OCI-LY3 (cell line): ENCODE results near the gene RPL21.
A peak's percentile ranks its signal among the peaks of the same experiment; 100 is the strongest.

Source experiments
- H2AFZ ChIP-seq: fragments of 200-600, 300-600 bp; shearing (Covaris generic); 2 replicates; pipeline ENCODE4 v1.6.0; 2014; ENCODE audit warnings: antibody characterized with exemption, low read depth, low read length
- H3K27ac ChIP-seq: fragments of 200-600, 300-600 bp; sonication (generic); 2 replicates; pipeline ENCODE4 v1.5.1; 2014; ENCODE audit warnings: mild to moderate bottlenecking, low read length, moderate library complexity, mixed read lengths
- H3K27me3 ChIP-seq: fragments of 200-600, 300-600 bp; sonication (generic); 2 replicates; pipeline ENCODE4 v1.6.1; 2014; ENCODE audit warnings: low read depth, low read length, mixed read lengths
- H3K36me3 ChIP-seq: fragments of 200-600, 300-600 bp; sonication (generic); replicated peaks from 2 replicates; pipeline ENCODE3; 2014; ENCODE audit warnings: low read depth, low read length, mixed read lengths
- H3K4me1 ChIP-seq: fragments of 300-600, 200-600 bp; sonication (generic); 2 replicates; pipeline ENCODE4 v1.6.1; 2014; ENCODE audit warnings: low read length, mixed read lengths
- H3K4me2 ChIP-seq: fragments of 200-600, 300-600 bp; sonication (generic); 2 replicates; pipeline ENCODE4 v1.6.1; 2014; ENCODE audit warnings: low read length, mixed read lengths
- H3K4me3 ChIP-seq: fragments of 300-600, 200-600 bp; sonication (generic); 2 replicates; pipeline ENCODE4 v1.5.1; 2014; ENCODE audit warnings: antibody characterized with exemption, mild to moderate bottlenecking, low read length, moderate library complexity
- H3K79me2 ChIP-seq: fragments of 300-600, 200-600 bp; shearing (Covaris generic); 2 replicates; pipeline ENCODE4 v1.6.1; 2014; ENCODE audit warnings: mild to moderate bottlenecking, low read length, mixed read lengths
- H3K9ac ChIP-seq: fragments of 300-600, 200-600 bp; shearing (Covaris generic); 2 replicates; pipeline ENCODE4 v1.6.0; 2014; ENCODE audit warnings: mild to moderate bottlenecking, low read length, moderate library complexity
- H3K9me3 ChIP-seq: fragments of 200-600, 300-600 bp; shearing (Covaris generic); 2 replicates; pipeline ENCODE4 v1.6.1; 2014; ENCODE audit warnings: low read length, mixed read lengths; ENCODE audit not compliant: insufficient read depth
- H4K20me1 ChIP-seq: fragments of 200-600, 300-600 bp; sonication (generic); 2 replicates; pipeline ENCODE4 v1.6.1; 2016; ENCODE audit warnings: low read length, mixed read lengths; ENCODE audit not compliant: insufficient read depth
- EZH2phosphoT487 ChIP-seq: fragments of 200-600 bp; shearing (Covaris generic); IDR thresholded peaks from 2 replicates; pipeline ENCODE4 v1.6.1; 2018; ENCODE audit warnings: antibody characterized with exemption, mixed run types, low read depth
- TF ChIP-seq, protein P1 (sequence below): fragments of 200-600, 300-600 bp; sonication (generic); IDR thresholded peaks from 2 replicates; pipeline ENCODE4 v1.5.1; 2014; ENCODE audit warnings: antibody characterized with exemption, low read length, low read depth

Gene RPL21

GRCh38 chr13:27250833-27251165 lies 559 bp upstream of the RPL21 start:
- peak overlapping the region; percentile 57 for H2AFZ ChIP-seq
- peaks cover 63% of the 10 kb centered on the region for H3K79me2 ChIP-seq
- H3K4me1 ChIP-seq, result peaks cover 25% of the 10 kb centered on the region
- peak overlapping the region; percentile 96 for H3K9ac ChIP-seq
- peak overlapping the region; percentile 94 for H3K4me3 ChIP-seq
- peak overlapping the region; percentile 77 for H3K27ac ChIP-seq
- peak overlapping the region; percentile 98 for H3K4me2 ChIP-seq
- H3K36me3 ChIP-seq, result peaks cover 36% of the 10 kb centered on the region
- peaks cover 31% of the 10 kb centered on the region for H4K20me1 ChIP-seq
- H3K27me3 ChIP-seq, result no peaks in the 10 kb centered on the region
- TF ChIP-seq, protein P1, sequence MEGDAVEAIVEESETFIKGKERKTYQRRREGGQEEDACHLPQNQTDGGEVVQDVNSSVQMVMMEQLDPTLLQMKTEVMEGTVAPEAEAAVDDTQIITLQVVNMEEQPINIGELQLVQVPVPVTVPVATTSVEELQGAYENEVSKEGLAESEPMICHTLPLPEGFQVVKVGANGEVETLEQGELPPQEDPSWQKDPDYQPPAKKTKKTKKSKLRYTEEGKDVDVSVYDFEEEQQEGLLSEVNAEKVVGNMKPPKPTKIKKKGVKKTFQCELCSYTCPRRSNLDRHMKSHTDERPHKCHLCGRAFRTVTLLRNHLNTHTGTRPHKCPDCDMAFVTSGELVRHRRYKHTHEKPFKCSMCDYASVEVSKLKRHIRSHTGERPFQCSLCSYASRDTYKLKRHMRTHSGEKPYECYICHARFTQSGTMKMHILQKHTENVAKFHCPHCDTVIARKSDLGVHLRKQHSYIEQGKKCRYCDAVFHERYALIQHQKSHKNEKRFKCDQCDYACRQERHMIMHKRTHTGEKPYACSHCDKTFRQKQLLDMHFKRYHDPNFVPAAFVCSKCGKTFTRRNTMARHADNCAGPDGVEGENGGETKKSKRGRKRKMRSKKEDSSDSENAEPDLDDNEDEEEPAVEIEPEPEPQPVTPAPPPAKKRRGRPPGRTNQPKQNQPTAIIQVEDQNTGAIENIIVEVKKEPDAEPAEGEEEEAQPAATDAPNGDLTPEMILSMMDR, result no peak
- no peak for TF ChIP-seq EZH2phosphoT487
- H3K9me3 ChIP-seq, result no peaks in the 10 kb centered on the region

DNA sequence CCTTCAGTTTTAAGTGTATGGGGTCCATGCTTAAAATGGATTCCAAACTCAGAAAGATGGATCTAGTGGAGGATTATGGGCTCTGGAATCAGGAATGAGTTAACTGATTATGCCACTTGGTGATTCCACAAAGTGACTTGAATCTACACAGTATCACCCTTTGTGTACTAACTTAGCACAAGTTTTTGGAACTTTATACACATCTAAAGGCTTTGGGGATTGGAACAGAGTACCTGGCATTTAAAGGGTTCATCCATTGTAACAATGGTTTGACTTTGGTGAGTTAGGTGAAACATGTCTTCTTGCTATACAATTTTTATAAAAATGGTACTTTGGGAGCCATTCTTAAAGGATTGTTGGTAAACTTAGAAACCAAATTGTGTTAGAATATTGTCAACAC lies 1.1 kb downstream of the RPL21 start:
- Histone ChIP-seq H3K27me3 (no peaks in the 10 kb centered on the region), H3K4me3 (peak overlapping the region; percentile 94), H3K4me2 (peak overlapping the region; percentile 98), H4K20me1 (peaks cover 35% of the 10 kb centered on the region), H3K36me3 (peaks cover 47% of the 10 kb centered on the region), H2AFZ (no peak overlapping the region), H3K79me2 (peaks cover 77% of the 10 kb centered on the region), H3K9me3 (no peaks in the 10 kb centered on the region), H3K9ac (peak overlapping the region; percentile 96), H3K4me1 (peaks cover 29% of the 10 kb centered on the region), H3K27ac (peak overlapping the region; percentile 77)
- TF ChIP-seq EZH2phosphoT487, result no peak
- TF ChIP-seq, protein P1, result no peak

- H4K20me1 ChIP-seq, result peaks cover 69% of the 10 kb centered on the region
- no peaks in the 10 kb centered on the region for H3K27me3 ChIP-seq
- H3K4me3 ChIP-seq, result no peak overlapping the region
- TF ChIP-seq EZH2phosphoT487, result no peak
- TF ChIP-seq, protein P1, result no peak
- H3K9ac ChIP-seq, result no peak overlapping the region
- H2AFZ ChIP-seq, result no peak overlapping the region
- H3K9me3 ChIP-seq, result no peaks in the 10 kb centered on the region
- peaks cover 77% of the 10 kb centered on the region for H3K36me3 ChIP-seq
- H3K4me1 ChIP-seq, result peaks cover 55% of the 10 kb centered on the region
- H3K4me2 ChIP-seq, result no peak overlapping the region
- no peak overlapping the region for H3K27ac ChIP-seq
- H3K79me2 ChIP-seq, result peaks cover 71% of the 10 kb centered on the region
Observed at GRCh38 chr13:27257233-27257568, 5.8 kb downstream of the RPL21 start.

GRCh38 chr13:27257648-27258253 lies 6.4 kb downstream of the RPL21 start:
- TF ChIP-seq EZH2phosphoT487, result no peak
- TF ChIP-seq, protein P1, result no peak

More at GRCh38 chr13:27257648-27258253, 6.4 kb downstream of the RPL21 start:
- Histone ChIP-seq H4K20me1 (peaks cover 64% of the 10 kb centered on the region), H3K36me3 (peaks cover 75% of the 10 kb centered on the region), H3K9ac (no peak overlapping the region), H3K27ac (no peak overlapping the region), H2AFZ (no peak overlapping the region), H3K4me1 (peaks cover 55% of the 10 kb centered on the region), H3K4me2 (no peak overlapping the region), H3K9me3 (no peaks in the 10 kb centered on the region), H3K4me3 (no peak overlapping the region), H3K27me3 (no peaks in the 10 kb centered on the region), H3K79me2 (peaks cover 65% of the 10 kb centered on the region)
